GM12878 (cell line): ENCODE measurements around the gene BIRC7. TPM values are rescaled to one million over a fixed set of nuclear protein-coding genes. Genes with fewer than 3 reads are reported as not detected.

ENCODE experiments used
- ATAC-seq: fragments of 200-7000 bp; cut with Tn5 transposase; 3 replicates; pipeline ENCODE4 v1.9.1; 2020; ENCODE audit warnings: mild to moderate bottlenecking, moderate library complexity
- BruUV-seq: library from RNA; stranded (reverse); fragments of 400-500 nt; replicated peaks from 2 replicates; lab custom pipeline; 2021; lab: Mats Ljungman, UMichigan
- CTCF ChIA-PET: fragments of 300-600 bp; sonication (Branson Sonifier 250); formaldehyde crosslinking; extraction: SDS; loops from one replicate; lab custom pipeline; 2021; ENCODE audit warnings: inconsistent platforms; lab: Yijun Ruan, JAX
- POLR2A ChIA-PET: fragments of 350-600 bp; formaldehyde crosslinking; extraction: SDS; loops from one replicate; lab custom pipeline; 2021; ENCODE audit warnings: inconsistent platforms; lab: Charles Lee
- RAD21 ChIA-PET: fragments of 300-600 bp; sonication (Branson Sonifier 250); formaldehyde crosslinking; loops from one replicate; lab custom pipeline; 2023; ENCODE audit warnings: antibody characterized with exemption; ENCODE audit not compliant: unreplicated experiment; lab: Charles Lee
- SMC1A ChIA-PET: fragments of 300-600 bp; sonication (Branson Sonifier 250); formaldehyde crosslinking; loops from one replicate; lab custom pipeline; 2023; ENCODE audit not compliant: unreplicated experiment, uncharacterized antibody; lab: Charles Lee
- DNase-seq: peaks from one replicate; pipeline ENCODE4 v3.0.0-alpha.2; 2011; ENCODE audit warnings: low read depth, low spot score
- FAIRE-seq: peaks from 3 replicates; lab custom pipeline; 2011; peaks lifted over from hg19 to GRCh38; lab: Jason Lieb, UNC
- H2AFZ ChIP-seq: 2 replicates; pipeline ENCODE4 v1.6.0; 2011; ENCODE audit warnings: low read depth, low read length, control low read depth; ENCODE audit not compliant: control insufficient read depth
- H3K27ac ChIP-seq: 2 replicates; pipeline ENCODE4 v1.5.1; 2011; ENCODE audit warnings: control low read depth; ENCODE audit not compliant: control insufficient read depth, insufficient read depth
- H3K27me3 ChIP-seq, 2 experiments: replicated peaks in 1 of 2; 2 replicates each; pipeline versions ENCODE4 v1.6.0 to v1.6.1; 2011; ENCODE audit warnings: low read length in 1 of 2; ENCODE audit not compliant: control insufficient read depth in 2 of 2, insufficient read depth in 2 of 2
- H3K36me3 ChIP-seq, 2 experiments: 2 replicates each; pipeline ENCODE4 v1.5.1; 2011; ENCODE audit warnings: low read length in 1 of 2; ENCODE audit not compliant: control insufficient read depth in 2 of 2, insufficient read depth in 2 of 2
- H3K4me1 ChIP-seq: 2 replicates; pipeline ENCODE4 v1.6.1; 2011; ENCODE audit warnings: mild to moderate bottlenecking, low read length, moderate library complexity, mixed read lengths; ENCODE audit not compliant: control insufficient read depth, insufficient read depth
- H3K4me2 ChIP-seq: 2 replicates; pipeline ENCODE4 v1.6.0; 2011; ENCODE audit warnings: control low read depth; ENCODE audit not compliant: control insufficient read depth, insufficient read depth
- H3K4me3 ChIP-seq: fragments of 200-600 bp; sonication (generic); 2 replicates; pipeline ENCODE4 v1.5.1; 2016
- H3K79me2 ChIP-seq: 2 replicates; pipeline ENCODE4 v1.6.0; 2011; ENCODE audit warnings: low read length; ENCODE audit not compliant: control insufficient read depth, insufficient read depth
- H3K9ac ChIP-seq: 2 replicates; pipeline ENCODE4 v1.8.0; 2011; ENCODE audit warnings: low read length, control low read depth, mixed read lengths; ENCODE audit not compliant: control insufficient read depth, insufficient read depth
- H3K9me3 ChIP-seq: replicated peaks from 3 replicates; pipeline ENCODE4 v1.5.1; 2011; ENCODE audit warnings: mild to moderate bottlenecking, low read length; ENCODE audit not compliant: control insufficient read depth, insufficient read depth
- H4K20me1 ChIP-seq: 2 replicates; pipeline ENCODE4 v1.6.0; 2011; ENCODE audit not compliant: control insufficient read depth, insufficient read depth
- CBX5 ChIP-seq: sonication (generic); IDR thresholded peaks from 2 replicates; pipeline ENCODE4 v1.6.1; 2016; ENCODE audit warnings: low read depth, moderate library complexity, mild to moderate bottlenecking, inconsistent platforms
- CREB1 ChIP-seq: IDR thresholded peaks from 2 replicates; pipeline ENCODE4 v1.6.1; 2012; ENCODE audit warnings: low read depth, mild to moderate bottlenecking, inconsistent platforms
- CTCF ChIP-seq, 3 experiments: IDR thresholded peaks in 2 of 3; conservative IDR thresholded peaks in 1 of 3; 2 replicates each; pipeline ENCODE4 v1.5.1; 2011; ENCODE audit warnings: low read depth in 3 of 3, low read length in 3 of 3, mild to moderate bottlenecking in 3 of 3, control low read depth in 2 of 3, moderate library complexity in 2 of 3, inconsistent platforms in 1 of 3, mixed read lengths in 1 of 3; ENCODE audit not compliant: control insufficient read depth in 2 of 3, insufficient read depth in 1 of 3; ENCODE audit errors: extremely low read depth in 1 of 3
- EED ChIP-seq: sonication (generic); IDR thresholded peaks from 2 replicates; pipeline ENCODE4 v1.6.1; 2016; ENCODE audit warnings: antibody characterized with exemption, low read depth
- MAX ChIP-seq: IDR thresholded peaks from 2 replicates; pipeline ENCODE4 v1.6.1; 2012; ENCODE audit warnings: low read depth, low read length, improper control_type of control experiment
- POLR2A ChIP-seq: IDR thresholded peaks from 2 replicates; pipeline ENCODE4 v1.6.1; 2011; ENCODE audit warnings: low read depth, mild to moderate bottlenecking, low read length
- RELB ChIP-seq: fragments of 450-650 bp; IDR thresholded peaks from 2 replicates; pipeline ENCODE4 v1.6.1; 2017; ENCODE audit warnings: low read depth, mild to moderate bottlenecking, moderate library complexity
- ZBTB4 ChIP-seq: fragments of 450-650 bp; formaldehyde crosslinking; IDR thresholded peaks from 2 replicates; pipeline ENCODE4 v1.4.0; 2022; ENCODE audit warnings: mild to moderate bottlenecking, moderate library complexity
- WGBS: methylation state at CpG from one replicate; pipeline ENCODE4 v1.1.6; 2016; ENCODE audit warnings: low lambda C conversion rate; ENCODE audit not compliant: insufficient replicate concordance, insufficient coverage; ENCODE audit errors: missing lambda C conversion rate; 5-methylcytosine and 5-hydroxymethylcytosine counted together
- in situ Hi-C: fragments of 300-500 bp; cut with MboI; formaldehyde crosslinking; loops from 9 replicates; pipeline ENCODE4 v1.14.3; 2018; ENCODE audit warnings: mixed read lengths
- intact Hi-C: fragments of 100-400 bp; cut with micrococcal nuclease; formaldehyde crosslinking; loops from one replicate; pipeline ENCODE4 v1.14.2; 2022; ENCODE audit not compliant: unreplicated experiment
- polyA plus RNA-seq, 11 experiments: library from polyadenylated mRNA; depleted of rRNA in 4 of 11; unstranded in 6 of 11; stranded (reverse) in 5 of 11; fragments of >200 nt; fragmentation: Nextera tagmentation in 4 of 11; fragmentation: Illumina TruSeq in 1 of 11; extraction: Ambion mirVana in 4 of 11; extraction: Trizol in 1 of 11; gene quantifications; 1 replicate in 1 of 11; 2 replicates in 10 of 11; pipeline versions ENCODE4 v1.2.1 to v1.2.3, GENCODE V29; 2011 to 2016; ENCODE audit warnings: inconsistent platforms in 2 of 11, missing spikeins in 2 of 11, low read depth in 1 of 11
- total RNA-seq, 4 experiments: library from RNA; depleted of rRNA in 3 of 4; stranded (reverse); fragments of >200 nt in 3 of 4; fragmentation: Illumina TruSeq in 1 of 4; extraction: Trizol in 1 of 4; gene quantifications; 2 replicates each; pipeline versions ENCODE4 v1.2.1 to v1.2.3, GENCODE V29; 2013 to 2021

Gene BIRC7
- total and polyA plus RNA-seq, 10 of the 15 experiments (the other 5 are each of a cell fraction or from before 2014, with no cell fraction given): 0.31 TPM; not detected in 9

- no peak overlapping the region for H2AFZ ChIP-seq
- H3K4me3 ChIP-seq: no peak overlapping the region
- RAD21 ChIA-PET: no interaction called here
- H3K9ac ChIP-seq: no peak overlapping the region
- SMC1A ChIA-PET: no interaction called here
- POLR2A ChIA-PET: no interaction called here
- DNase-seq (no peak), FAIRE-seq (no peak), ATAC-seq (no peak)
- intact Hi-C loops (no loop called here), in situ Hi-C loops (no loop called here)
- H4K20me1 ChIP-seq: no peaks in the 10 kb centered on the region
- peaks cover 6 to 19% of the 10 kb centered on the region in 2 experiments for H3K36me3 ChIP-seq
- CTCF ChIA-PET: no interaction called here
- no peaks in the 10 kb centered on the region for H3K4me1 ChIP-seq
- no peak overlapping the region for H3K4me2 ChIP-seq
- no TSS peak for BruUV-seq
- H3K79me2 ChIP-seq: no peaks in the 10 kb centered on the region
- H3K9me3 ChIP-seq: no peaks in the 10 kb centered on the region
- 78% methylated on average over 20 of the region's 25 CpGs for WGBS
- H3K27me3 ChIP-seq: no peaks in the 10 kb centered on the region
- TF ChIP-seq CREB1 (no peak), POLR2A (peak; percentile 44)
- no peak overlapping the region for H3K27ac ChIP-seq
Observed at GRCh38 chr20:63284544-63284949, 48.8 kb downstream of the BIRC7 start.

GRCh38 chr20:63284981-63285524 is 49.3 kb downstream of the BIRC7 start:
- Histone ChIP-seq H3K79me2 (no peaks in the 10 kb centered on the region), H3K9me3 (no peaks in the 10 kb centered on the region), H3K4me1 (no peaks in the 10 kb centered on the region), H3K36me3 (peaks cover 6 to 19% of the 10 kb centered on the region in 2 experiments), H2AFZ (no peak overlapping the region), H3K27ac (no peak overlapping the region), H3K4me3 (no peak overlapping the region), H3K9ac (no peak overlapping the region)
- ATAC-seq: no peak
- SMC1A ChIA-PET: no interaction called here
- FAIRE-seq: no peak
- WGBS: 82% methylated on average over 12 of the region's 13 CpGs
- CTCF ChIA-PET: no interaction called here
- intact Hi-C loops (no loop called here), in situ Hi-C loops (no loop called here)
- no peak for DNase-seq
- RAD21 ChIA-PET: no interaction called here
- POLR2A ChIA-PET: no interaction called here
- TF ChIP-seq CBX5 (no peak), RELB (no peak), ZBTB4 (CRISPR knock-in tag) (no peak), MAX (no peak), CTCF (IDR thresholded peaks at IDR 0.05 in 2 of 3, conservative IDR thresholded peaks at IDR 0.05 in 1 of 3; ENCODE audit: control insufficient read depth in 2 of 3, extremely low read depth in 1 of 3, insufficient read depth in 1 of 3, low read depth in 3 of 3, low read length in 3 of 3) (no peak), EED (no peak)
- TF ChIP-seq, all 136 proteins: peak for 0
- no peaks in the 10 kb centered on the region for H4K20me1 ChIP-seq
- BruUV-seq: no TSS peak
- H3K27me3 ChIP-seq: no peaks in the 10 kb centered on the region
- H3K4me2 ChIP-seq: no peak overlapping the region
